Hypothalamus (tissue), 51 donors: ENCODE data around the gene MTIF3.
"Not testable (repeated sequence)": the region's sequence is repeated elsewhere in the genome, so short reads cannot be mapped to it uniquely, and the experiment has no call there.

Experiments
- DNase-seq, 51 donors: peaks; one replicate each; lab custom pipeline; 2025; lab: John Stamatoyannopoulos, UW

Gene MTIF3

GRCh38 chr13:27421101-27421871 lies 29.1 kb downstream of the MTIF3 start:
- no peak for DNase-seq

- no peak for DNase-seq
Observed at GRCh38 chr13:27419328-27419727, 31.0 kb downstream of the MTIF3 start.

- no peak for DNase-seq
Observed at GRCh38 chr13:27415116-27415515, 35.2 kb downstream of the MTIF3 start.

GRCh38 chr13:27411341-27411740 lies 39.0 kb downstream of the MTIF3 start:
- no peak for DNase-seq

GRCh38 chr13:27409013-27409412 lies 41.4 kb downstream of the MTIF3 start:
- no peak for DNase-seq

GRCh38 chr13:27408074-27408473 lies 42.3 kb downstream of the MTIF3 start:
- no peak for DNase-seq

GRCh38 chr13:27406178-27406939 lies 44.0 kb downstream of the MTIF3 start:
- peak in 1 of 51 donors; percentile 6 for DNase-seq

- DNase-seq: no peak
Observed at GRCh38 chr13:27405546-27406134, 44.7 kb downstream of the MTIF3 start.

- DNase-seq: no peak
Observed at GRCh38 chr13:27404680-27405079, 45.7 kb downstream of the MTIF3 start.

- no peak for DNase-seq
Observed at GRCh38 chr13:27403727-27404385, 46.5 kb downstream of the MTIF3 start.

GRCh38 chr13:27403203-27403678 lies 47.1 kb downstream of the MTIF3 start:
- DNase-seq: no peak

- DNase-seq: peak in 10 of 51 donors; percentile 2 to 22 (median 6)
Observed at GRCh38 chr13:27401210-27401609, 49.2 kb downstream of the MTIF3 start.

GRCh38 chr13:27400405-27400804 lies 50.0 kb downstream of the MTIF3 start:
- not testable (repeated sequence) for DNase-seq

- DNase-seq: no peak
Observed at GRCh38 chr13:27398360-27398759, 52.0 kb downstream of the MTIF3 start.

- DNase-seq: no peak
Observed at GRCh38 chr13:27396252-27396846, 54.0 kb downstream of the MTIF3 start.

- DNase-seq: no peak
Observed at GRCh38 chr13:27395007-27395510, 55.3 kb downstream of the MTIF3 start.

GRCh38 chr13:27393101-27393500 lies 57.3 kb downstream of the MTIF3 start:
- no peak for DNase-seq

- no peak for DNase-seq
Observed at GRCh38 chr13:27391471-27391870, 58.9 kb downstream of the MTIF3 start.

GRCh38 chr13:27389891-27390290 lies 60.5 kb downstream of the MTIF3 start:
- DNase-seq: no peak

GRCh38 chr13:27388241-27388640 lies 62.1 kb downstream of the MTIF3 start:
- DNase-seq: no peak
